Osteocyte (in vitro differentiated cells): ENCODE results near the gene FRMD8. TPM values are rescaled to one million over a fixed set of nuclear protein-coding genes. Genes with fewer than 3 reads are reported as not detected.

ENCODE experiments used
- DNase-seq: peaks from one replicate; pipeline ENCODE4 v3.0.0; 2021; ENCODE audit warnings: mixed read lengths; ENCODE audit not compliant: unreplicated experiment; ENCODE audit errors: extremely low spot score
- H3K27ac Mint-ChIP-seq: one replicate; pipeline ENCODE4 v1.8.0; 2021; ENCODE audit warnings: mild to moderate bottlenecking, mixed read lengths; ENCODE audit not compliant: unreplicated experiment
- H3K27me3 Mint-ChIP-seq: one replicate; pipeline ENCODE4 v1.8.0; 2021; ENCODE audit warnings: mixed read lengths; ENCODE audit not compliant: unreplicated experiment
- H3K36me3 Mint-ChIP-seq: one replicate; pipeline ENCODE4 v1.8.0; 2021; ENCODE audit warnings: mixed read lengths; ENCODE audit not compliant: unreplicated experiment
- H3K4me1 Mint-ChIP-seq: one replicate; pipeline ENCODE4 v1.8.0; 2021; ENCODE audit warnings: mixed read lengths; ENCODE audit not compliant: unreplicated experiment
- H3K4me3 Mint-ChIP-seq: one replicate; pipeline ENCODE4 v1.8.0; 2021; ENCODE audit warnings: mild to moderate bottlenecking, moderate library complexity, mixed read lengths; ENCODE audit not compliant: unreplicated experiment
- H3K9me3 Mint-ChIP-seq: one replicate; pipeline ENCODE4 v1.8.0; 2021; ENCODE audit warnings: mixed read lengths; ENCODE audit not compliant: unreplicated experiment
- CTCF ChIP-seq: fragments of 200-600 bp; sonication (generic); IDR thresholded peaks from 2 replicates; pipeline ENCODE4 v1.5.0; 2021; ENCODE audit warnings: antibody characterized with exemption, mild to moderate bottlenecking, moderate library complexity
- total RNA-seq: library from RNA; stranded (reverse); gene quantifications from 2 replicates; pipeline ENCODE4 v1.2.1, GENCODE V29; 2021

The FRMD8 gene
- total RNA-seq, 1 donor from 2014 or later = 62.8 TPM

- DNase-seq = no peak
- no peak for TF ChIP-seq CTCF
- no peaks in the 10 kb centered on the region for H3K36me3 Mint-ChIP-seq
- H3K4me3 Mint-ChIP-seq = no peak overlapping the region
- H3K4me1 Mint-ChIP-seq = peaks cover 7% of the 10 kb centered on the region
- H3K9me3 Mint-ChIP-seq = no peaks in the 10 kb centered on the region
- no peaks in the 10 kb centered on the region for H3K27me3 Mint-ChIP-seq
- H3K27ac Mint-ChIP-seq = no peak overlapping the region
Observed at GRCh38 chr11:65376138-65376713, 10.2 kb upstream of the FRMD8 start.

GRCh38 chr11:65377036-65377435, 9.4 kb upstream of the FRMD8 start:
- Mint-ChIP-seq H3K27ac (peak overlapping the region; percentile 23), H3K4me1 (peaks cover 9% of the 10 kb centered on the region), H3K36me3 (no peaks in the 10 kb centered on the region), H3K9me3 (no peaks in the 10 kb centered on the region), H3K4me3 (no peak overlapping the region), H3K27me3 (no peaks in the 10 kb centered on the region)
- no peak for TF ChIP-seq CTCF
- no peak for DNase-seq

- no peak for DNase-seq
- Mint-ChIP-seq H3K4me1 (peaks cover 14% of the 10 kb centered on the region), H3K4me3 (no peak overlapping the region), H3K27ac (peak overlapping the region; percentile 20), H3K27me3 (no peaks in the 10 kb centered on the region), H3K9me3 (no peaks in the 10 kb centered on the region), H3K36me3 (no peaks in the 10 kb centered on the region)
- no peak for TF ChIP-seq CTCF
Observed at GRCh38 chr11:65377777-65378176, 8.7 kb upstream of the FRMD8 start.

- peaks cover 20% of the 10 kb centered on the region for H3K4me1 Mint-ChIP-seq
- no peaks in the 10 kb centered on the region for H3K36me3 Mint-ChIP-seq
- H3K27ac Mint-ChIP-seq = no peak overlapping the region
- no peak for DNase-seq
- TF ChIP-seq CTCF = no peak
- no peak overlapping the region for H3K4me3 Mint-ChIP-seq
- no peaks in the 10 kb centered on the region for H3K9me3 Mint-ChIP-seq
- no peaks in the 10 kb centered on the region for H3K27me3 Mint-ChIP-seq
Observed at GRCh38 chr11:65378208-65378927, 8.1 kb upstream of the FRMD8 start.

- no peak overlapping the region for H3K27ac Mint-ChIP-seq
- H3K9me3 Mint-ChIP-seq = no peaks in the 10 kb centered on the region
- H3K4me3 Mint-ChIP-seq = no peak overlapping the region
- DNase-seq = no peak
- peaks cover 27% of the 10 kb centered on the region for H3K4me1 Mint-ChIP-seq
- TF ChIP-seq CTCF = no peak
- H3K36me3 Mint-ChIP-seq = no peaks in the 10 kb centered on the region
- H3K27me3 Mint-ChIP-seq = no peaks in the 10 kb centered on the region
Observed at GRCh38 chr11:65378928-65379638, 7.4 kb upstream of the FRMD8 start.
